A673 (cell line): ENCODE measurements around the gene SELENOV. TPM values are rescaled to one million over a fixed set of nuclear protein-coding genes. Genes with fewer than 3 reads are reported as not detected.
A peak's percentile ranks its signal among the peaks of the same experiment; 100 is the strongest.

Source experiments
- BruUV-seq: library from RNA; stranded (reverse); fragments of 400-500 nt; replicated peaks from 2 replicates; lab custom pipeline; 2021; lab: Mats Ljungman, UMichigan
- CTCF ChIA-PET: fragments of 300-600 bp; sonication (Branson Sonifier 250); formaldehyde crosslinking; loops from one replicate; lab custom pipeline; 2022; ENCODE audit warnings: antibody characterized with exemption; lab: Charles Lee
- POLR2A ChIA-PET: fragments of 300-600 bp; sonication (Branson Sonifier 250); formaldehyde crosslinking; loops from one replicate; lab custom pipeline; 2022; ENCODE audit warnings: antibody characterized with exemption; ENCODE audit not compliant: low non-redundant PET; lab: Charles Lee
- DNase-seq: peaks from one replicate; pipeline ENCODE4 v3.0.0-alpha.2; 2015; ENCODE audit warnings: low spot score
- H3K27ac ChIP-seq: fragments of 200-600 bp; sonication (generic); 2 replicates; pipeline ENCODE4 v1.5.1; 2016; ENCODE audit warnings: mixed run types, low read depth, mild to moderate bottlenecking, mixed read lengths, antibody characterized with exemption, low read length; ENCODE audit not compliant: poor library complexity, severe bottlenecking
- H3K27me3 ChIP-seq: fragments of 200-600 bp; sonication (generic); replicated peaks from 2 replicates; pipeline ENCODE4 v1.6.1; 2017; ENCODE audit warnings: mixed run types, low read depth, mild to moderate bottlenecking, mixed read lengths, antibody characterized with exemption, low read length; ENCODE audit not compliant: insufficient read depth, poor library complexity
- H3K36me3 ChIP-seq: fragments of 200-600 bp; sonication (generic); 2 replicates; pipeline ENCODE4 v1.6.1; 2016; ENCODE audit warnings: mixed run types, mild to moderate bottlenecking, mixed read lengths, antibody characterized with exemption, low read length; ENCODE audit not compliant: insufficient read depth, poor library complexity, severe bottlenecking
- H3K4me1 ChIP-seq: fragments of 200-600 bp; sonication (generic); 2 replicates; pipeline ENCODE4 v1.6.1; 2017; ENCODE audit warnings: mixed run types, mild to moderate bottlenecking, mixed read lengths, antibody characterized with exemption, low read length; ENCODE audit not compliant: insufficient read depth, poor library complexity, severe bottlenecking
- H3K4me3 ChIP-seq: fragments of 200-600 bp; sonication (generic); 2 replicates; pipeline ENCODE4 v1.5.1; 2016; ENCODE audit warnings: low read depth, mixed run types, mild to moderate bottlenecking, mixed read lengths, low read length; ENCODE audit not compliant: poor library complexity, severe bottlenecking
- H3K9me3 ChIP-seq: fragments of 200-600 bp; sonication (generic); 2 replicates; pipeline ENCODE4 v1.6.1; 2016; ENCODE audit warnings: mixed run types, low read depth, mild to moderate bottlenecking, mixed read lengths, antibody characterized with exemption, low read length; ENCODE audit not compliant: poor library complexity, severe bottlenecking
- EZH2 ChIP-seq: fragments of 200-600 bp; sonication (generic); IDR thresholded peaks from 2 replicates; pipeline ENCODE4 v1.6.1; 2017; ENCODE audit warnings: borderline replicate concordance, low read depth, mild to moderate bottlenecking, mixed read lengths, antibody characterized with exemption, low read length; ENCODE audit not compliant: poor library complexity, severe bottlenecking
- intact Hi-C: fragments of 100-400 bp; cut with micrococcal nuclease; formaldehyde crosslinking; loops from one replicate; pipeline ENCODE4 v1.10.0; 2022; ENCODE audit not compliant: unreplicated experiment
- total RNA-seq: library from RNA; stranded (reverse); gene quantifications from 2 replicates; pipeline ENCODE4 v1.2.3, GENCODE V29; 2021
- TF ChIP-seq, protein P1 (sequence below): fragments of 300-800, 200-600 bp; sonication (generic); conservative IDR thresholded peaks from 2 replicates; pipeline ENCODE4 v1.5.1; 2017; ENCODE audit warnings: low read depth, mild to moderate bottlenecking, antibody characterized with exemption, low read length, moderate library complexity, mixed read lengths

Gene SELENOV
- total RNA-seq, 1 experiment from 2014 or later: not detected

GRCh38 chr19:39555883-39556282, 40.9 kb downstream of the SELENOV start:
- CTCF ChIA-PET: no interaction called here
- DNase-seq: no peak
- no peak overlapping the region for H3K4me3 ChIP-seq
- no peaks in the 10 kb centered on the region for H3K4me1 ChIP-seq
- no peak overlapping the region for H3K27ac ChIP-seq
- no peaks in the 10 kb centered on the region for H3K36me3 ChIP-seq
- no TSS peak for BruUV-seq
- TF ChIP-seq, protein P1, sequence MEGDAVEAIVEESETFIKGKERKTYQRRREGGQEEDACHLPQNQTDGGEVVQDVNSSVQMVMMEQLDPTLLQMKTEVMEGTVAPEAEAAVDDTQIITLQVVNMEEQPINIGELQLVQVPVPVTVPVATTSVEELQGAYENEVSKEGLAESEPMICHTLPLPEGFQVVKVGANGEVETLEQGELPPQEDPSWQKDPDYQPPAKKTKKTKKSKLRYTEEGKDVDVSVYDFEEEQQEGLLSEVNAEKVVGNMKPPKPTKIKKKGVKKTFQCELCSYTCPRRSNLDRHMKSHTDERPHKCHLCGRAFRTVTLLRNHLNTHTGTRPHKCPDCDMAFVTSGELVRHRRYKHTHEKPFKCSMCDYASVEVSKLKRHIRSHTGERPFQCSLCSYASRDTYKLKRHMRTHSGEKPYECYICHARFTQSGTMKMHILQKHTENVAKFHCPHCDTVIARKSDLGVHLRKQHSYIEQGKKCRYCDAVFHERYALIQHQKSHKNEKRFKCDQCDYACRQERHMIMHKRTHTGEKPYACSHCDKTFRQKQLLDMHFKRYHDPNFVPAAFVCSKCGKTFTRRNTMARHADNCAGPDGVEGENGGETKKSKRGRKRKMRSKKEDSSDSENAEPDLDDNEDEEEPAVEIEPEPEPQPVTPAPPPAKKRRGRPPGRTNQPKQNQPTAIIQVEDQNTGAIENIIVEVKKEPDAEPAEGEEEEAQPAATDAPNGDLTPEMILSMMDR: no peak
- TF ChIP-seq EZH2: no peak
- peaks cover 14% of the 10 kb centered on the region for H3K27me3 ChIP-seq
- POLR2A ChIA-PET: no interaction called here
- H3K9me3 ChIP-seq: no peaks in the 10 kb centered on the region
- intact Hi-C loops: no loop called here

- no peak for DNase-seq
- Histone ChIP-seq H3K27ac (no peak overlapping the region), H3K27me3 (peaks cover 25% of the 10 kb centered on the region), H3K4me1 (no peaks in the 10 kb centered on the region), H3K4me3 (peak overlapping the region; percentile 8), H3K9me3 (no peaks in the 10 kb centered on the region), H3K36me3 (no peaks in the 10 kb centered on the region)
- POLR2A ChIA-PET: no interaction called here
- intact Hi-C loops: no loop called here
- no TSS peak for BruUV-seq
- TF ChIP-seq, protein P1: no peak
- no peak for TF ChIP-seq EZH2
- CTCF ChIA-PET: no interaction called here
Observed at GRCh38 chr19:39557811-39558623, 43.1 kb downstream of the SELENOV start.

DNA sequence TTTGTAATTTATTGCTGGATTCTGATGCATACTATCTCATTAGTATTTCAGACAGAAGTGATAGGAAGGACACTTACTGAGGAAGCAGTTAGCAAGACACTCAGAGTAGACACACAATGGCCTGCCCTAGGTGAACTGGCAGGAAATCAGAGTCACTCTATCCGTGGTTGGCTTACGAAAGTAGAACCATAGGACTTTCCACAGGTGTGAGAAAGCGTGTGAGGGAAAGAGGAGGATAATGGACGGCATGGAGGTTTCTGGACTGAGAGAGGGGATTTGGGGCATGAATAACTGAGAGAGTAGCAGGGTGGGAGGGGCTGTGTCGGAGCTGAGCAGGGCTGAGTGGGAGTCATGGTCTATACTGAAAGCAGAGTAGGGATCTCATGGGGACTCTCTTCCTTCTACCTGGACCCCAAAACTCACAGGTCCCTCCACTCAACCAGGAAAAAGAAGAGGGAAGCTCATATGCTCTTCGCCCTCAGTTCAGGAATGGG, 43.7 kb downstream of the SELENOV start:
- no peak for DNase-seq
- H3K27ac ChIP-seq: no peak overlapping the region
- no peaks in the 10 kb centered on the region for H3K36me3 ChIP-seq
- no TSS peak for BruUV-seq
- intact Hi-C loops: no loop called here
- H3K4me3 ChIP-seq: no peak overlapping the region
- no peaks in the 10 kb centered on the region for H3K4me1 ChIP-seq
- ChIA-PET CTCF (interaction anchor here (0.6 kb wide), 1 partner anchor 490 kb away, joined by 9 read pairs; no protein-coding TSS in a partner anchor), POLR2A (no interaction called here)
- H3K9me3 ChIP-seq: no peaks in the 10 kb centered on the region
- peaks cover 23% of the 10 kb centered on the region for H3K27me3 ChIP-seq
- TF ChIP-seq EZH2: no peak
- TF ChIP-seq, protein P1: no peak
